Mesendoderm (in vitro differentiated cells): ENCODE results near the gene ZIM2.

Source experiments
- DNase-seq: peaks from one replicate; pipeline ENCODE4 v3.0.0; 2013
- H2AK5ac ChIP-seq: 2 replicates; pipeline ENCODE4 v1.6.1; 2013; ENCODE audit warnings: low read length, inconsistent platforms
- H2BK120ac ChIP-seq: 2 replicates; pipeline ENCODE4 v1.6.1; 2013; ENCODE audit warnings: low read depth, mild to moderate bottlenecking, low read length, moderate library complexity, mixed read lengths
- H2BK15ac ChIP-seq: replicated peaks from 2 replicates; pipeline ENCODE4 v1.6.1; 2013; ENCODE audit warnings: low read depth, mild to moderate bottlenecking, moderate library complexity
- H2BK5ac ChIP-seq: 2 replicates; pipeline ENCODE4 v1.6.1; 2013; ENCODE audit warnings: low read length, inconsistent platforms
- H3K18ac ChIP-seq: 2 replicates; pipeline ENCODE4 v1.6.1; 2013; ENCODE audit warnings: mild to moderate bottlenecking, low read length, mixed read lengths
- H3K23ac ChIP-seq: one replicate; pipeline ENCODE4 v1.6.1; 2013; ENCODE audit warnings: low read length
- H3K27ac ChIP-seq: 2 replicates; pipeline ENCODE4 v1.5.1; 2013; ENCODE audit warnings: low read depth, mild to moderate bottlenecking, inconsistent platforms, low read length, moderate library complexity
- H3K27me3 ChIP-seq: 2 replicates; pipeline ENCODE4 v1.6.1; 2013; ENCODE audit warnings: low read length, control low read depth, mild to moderate bottlenecking, inconsistent platforms; ENCODE audit not compliant: insufficient read depth, poor library complexity
- H3K36me3 ChIP-seq: 2 replicates; pipeline ENCODE4 v1.6.1; 2013; ENCODE audit warnings: low read length, inconsistent platforms; ENCODE audit not compliant: control insufficient read depth, insufficient read depth
- H3K4ac ChIP-seq: one replicate; pipeline ENCODE4 v1.6.1; 2013; ENCODE audit warnings: low read depth, mild to moderate bottlenecking, low read length, moderate library complexity
- H3K4me1 ChIP-seq: 2 replicates; pipeline ENCODE4 v1.6.1; 2013; ENCODE audit warnings: low read depth, low read length, inconsistent platforms; ENCODE audit not compliant: control insufficient read depth
- H3K4me2 ChIP-seq: 2 replicates; pipeline ENCODE4 v1.6.1; 2013; ENCODE audit warnings: low read length
- H3K4me3 ChIP-seq: 2 replicates; pipeline ENCODE4 v1.5.1; 2013; ENCODE audit warnings: mild to moderate bottlenecking, low read length
- H3K56ac ChIP-seq: one replicate; pipeline ENCODE4 v1.6.1; 2013; ENCODE audit warnings: low read length
- H3K79me1 ChIP-seq: 2 replicates; pipeline ENCODE4 v1.6.1; 2013; ENCODE audit warnings: low read length, inconsistent platforms
- H3K79me2 ChIP-seq: 2 replicates; pipeline ENCODE4 v1.6.1; 2013; ENCODE audit warnings: mild to moderate bottlenecking, low read length; ENCODE audit not compliant: control insufficient read depth, insufficient read depth
- H3K9ac ChIP-seq: 2 replicates; pipeline ENCODE4 v1.6.1; 2013; ENCODE audit warnings: low read length, inconsistent platforms
- H4K5ac ChIP-seq: one replicate; pipeline ENCODE4 v1.6.1; 2013; ENCODE audit warnings: low read length
- H4K8ac ChIP-seq: one replicate; pipeline ENCODE4 v1.6.1; 2013; ENCODE audit warnings: low read depth, mild to moderate bottlenecking, control low read depth, low read length, moderate library complexity
- WGBS: extraction: QIAGEN DNeasy Blood & Tissue Kit; methylation state at CpG from one replicate; pipeline ENCODE4 v1.1.7; 2013; ENCODE audit warnings: low lambda C conversion rate, missing lambda C conversion rate; ENCODE audit not compliant: insufficient coverage; ENCODE audit errors: extremely low coverage; 5-methylcytosine and 5-hydroxymethylcytosine counted together

ZIM2 gene

DNA sequence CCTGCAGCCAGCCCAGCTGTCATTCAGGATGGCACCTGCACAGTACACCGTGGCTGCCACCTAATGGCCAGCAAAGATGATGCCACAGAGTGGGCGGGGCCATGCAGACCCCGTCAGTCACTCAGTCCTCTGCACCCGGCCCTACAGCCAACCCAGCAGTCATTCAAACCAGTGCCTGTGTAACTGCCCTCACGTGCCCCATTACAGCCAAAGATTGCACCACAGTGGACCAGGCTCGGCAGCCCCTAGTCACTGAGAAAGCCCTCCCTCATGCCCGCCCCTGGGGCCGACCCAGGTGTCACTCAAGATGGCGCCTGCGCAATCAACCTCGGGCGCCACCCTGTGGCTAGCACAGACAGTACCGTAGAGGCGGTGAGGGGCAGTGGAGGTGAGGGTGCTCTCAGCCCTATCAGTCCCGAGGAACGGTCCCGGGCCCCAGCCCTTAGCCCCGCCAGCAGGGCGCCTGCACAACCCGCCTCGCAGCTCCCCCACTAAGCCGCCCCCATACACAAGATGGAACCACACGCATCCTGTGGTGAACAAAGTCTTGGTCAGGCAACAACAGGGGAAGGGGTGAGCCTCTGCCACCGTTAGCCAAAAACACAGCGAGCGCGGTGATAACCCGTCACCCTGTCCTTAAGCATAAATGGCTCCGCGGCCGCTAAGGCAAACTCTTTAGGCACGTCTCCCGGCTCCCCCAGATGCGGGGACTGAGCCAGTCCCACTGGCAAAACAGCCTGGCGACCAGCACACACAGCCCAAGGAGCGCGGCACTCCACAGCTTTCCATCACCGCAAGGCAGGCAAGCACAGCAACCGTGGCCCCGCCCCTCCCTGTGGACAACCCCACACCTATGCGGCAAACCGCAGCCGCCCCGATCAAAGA, 2.3 kb downstream of the ZIM2 start:
- H4K8ac ChIP-seq = no peak overlapping the region
- no peaks in the 10 kb centered on the region for H3K79me1 ChIP-seq
- H2BK5ac ChIP-seq = no peak overlapping the region
- no peak overlapping the region for H3K18ac ChIP-seq
- peak overlapping the region; percentile 8 for H3K27ac ChIP-seq
- H3K4me1 ChIP-seq = no peaks in the 10 kb centered on the region
- no peaks in the 10 kb centered on the region for H3K79me2 ChIP-seq
- H2BK15ac ChIP-seq = no peak overlapping the region
- H3K4ac ChIP-seq = no peak overlapping the region
- no peak overlapping the region for H3K23ac ChIP-seq
- peak overlapping the region; percentile 68 for H3K9ac ChIP-seq
- no peak overlapping the region for H2BK120ac ChIP-seq
- H2AK5ac ChIP-seq = no peak overlapping the region
- no peaks in the 10 kb centered on the region for H3K27me3 ChIP-seq
- H3K56ac ChIP-seq = peak overlapping the region; percentile 76
- H4K5ac ChIP-seq = no peak overlapping the region
- no CpG with 5 or more reads among the region's 44 CpGs for WGBS
- DNase-seq = peak; percentile 88
- H3K36me3 ChIP-seq = no peaks in the 10 kb centered on the region
- peak overlapping the region; percentile 49 for H3K4me3 ChIP-seq
- peak overlapping the region; percentile 59 for H3K4me2 ChIP-seq

DNA sequence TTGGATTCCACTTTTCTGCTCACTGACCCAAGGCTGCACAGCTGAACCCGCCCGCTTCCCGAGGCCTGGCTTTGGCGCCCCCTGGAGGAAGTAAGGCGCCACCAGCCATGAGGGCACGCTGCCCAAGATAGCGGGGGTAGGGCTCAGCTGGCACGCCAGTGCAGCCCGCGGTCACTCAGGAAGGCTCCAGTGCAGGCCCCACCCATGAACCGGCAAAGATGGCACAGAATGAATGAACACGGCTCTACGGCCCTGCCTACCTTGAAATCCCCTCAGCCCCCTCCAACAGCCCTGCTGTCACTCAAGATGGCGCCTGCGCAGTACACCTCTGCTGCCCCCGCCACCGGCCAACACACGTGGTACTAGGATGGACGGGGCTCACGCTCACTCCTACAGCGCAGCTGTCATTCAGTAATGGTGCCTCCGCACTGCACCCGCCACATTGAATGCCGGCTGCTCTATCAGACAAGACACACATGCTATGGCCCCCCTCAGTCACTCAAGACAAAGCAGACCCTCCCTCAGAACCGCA, 3.0 kb downstream of the ZIM2 start:
- H3K36me3 ChIP-seq = no peaks in the 10 kb centered on the region
- peak; percentile 84 for DNase-seq
- no peak overlapping the region for H3K27ac ChIP-seq
- no peak overlapping the region for H2BK120ac ChIP-seq
- H3K79me2 ChIP-seq = no peaks in the 10 kb centered on the region
- H3K4ac ChIP-seq = no peak overlapping the region
- H2BK5ac ChIP-seq = no peak overlapping the region
- H3K18ac ChIP-seq = no peak overlapping the region
- no peak overlapping the region for H3K23ac ChIP-seq
- no peaks in the 10 kb centered on the region for H3K79me1 ChIP-seq
- no peak overlapping the region for H3K9ac ChIP-seq
- peak overlapping the region; percentile 8 for H3K4me3 ChIP-seq
- no peak overlapping the region for H3K56ac ChIP-seq
- H2AK5ac ChIP-seq = no peak overlapping the region
- no peaks in the 10 kb centered on the region for H3K27me3 ChIP-seq
- H3K4me1 ChIP-seq = no peaks in the 10 kb centered on the region
- no CpG with 5 or more reads among the region's 25 CpGs for WGBS
- no peak overlapping the region for H2BK15ac ChIP-seq
- peak overlapping the region; percentile 38 for H3K4me2 ChIP-seq
- no peak overlapping the region for H4K8ac ChIP-seq
- no peak overlapping the region for H4K5ac ChIP-seq

- no peak overlapping the region for H4K8ac ChIP-seq
- no peaks in the 10 kb centered on the region for H3K4me1 ChIP-seq
- no peaks in the 10 kb centered on the region for H3K79me1 ChIP-seq
- H3K56ac ChIP-seq = peak overlapping the region; percentile 42
- no CpG with 5 or more reads among the region's 6 CpGs for WGBS
- H3K4ac ChIP-seq = no peak overlapping the region
- no peak overlapping the region for H3K23ac ChIP-seq
- no peak overlapping the region for H3K18ac ChIP-seq
- peak; percentile 76 for DNase-seq
- H2AK5ac ChIP-seq = no peak overlapping the region
- H3K27me3 ChIP-seq = no peaks in the 10 kb centered on the region
- H4K5ac ChIP-seq = no peak overlapping the region
- H3K79me2 ChIP-seq = no peaks in the 10 kb centered on the region
- H3K27ac ChIP-seq = no peak overlapping the region
- no peak overlapping the region for H2BK120ac ChIP-seq
- no peak overlapping the region for H3K4me2 ChIP-seq
- H3K36me3 ChIP-seq = no peaks in the 10 kb centered on the region
- H3K4me3 ChIP-seq = no peak overlapping the region
- H3K9ac ChIP-seq = no peak overlapping the region
- H2BK15ac ChIP-seq = no peak overlapping the region
- H2BK5ac ChIP-seq = no peak overlapping the region
Observed at GRCh38 chr19:56837004-56837403, 3.5 kb downstream of the ZIM2 start.

GRCh38 chr19:56836059-56836458, 4.5 kb downstream of the ZIM2 start:
- Histone ChIP-seq H2BK15ac (no peak overlapping the region), H3K79me1 (no peaks in the 10 kb centered on the region), H3K9ac (no peak overlapping the region), H3K56ac (no peak overlapping the region), H4K8ac (no peak overlapping the region), H3K4me1 (no peaks in the 10 kb centered on the region), H2BK5ac (no peak overlapping the region), H3K27me3 (no peaks in the 10 kb centered on the region), H3K79me2 (no peaks in the 10 kb centered on the region), H2AK5ac (no peak overlapping the region), H3K4me3 (no peak overlapping the region), H3K4me2 (no peak overlapping the region), H3K27ac (no peak overlapping the region), H4K5ac (no peak overlapping the region), H3K36me3 (no peaks in the 10 kb centered on the region), H3K4ac (no peak overlapping the region), H2BK120ac (no peak overlapping the region), H3K18ac (no peak overlapping the region), H3K23ac (no peak overlapping the region)
- no CpG with 5 or more reads among the region's 9 CpGs for WGBS
- DNase-seq = no peak

DNA sequence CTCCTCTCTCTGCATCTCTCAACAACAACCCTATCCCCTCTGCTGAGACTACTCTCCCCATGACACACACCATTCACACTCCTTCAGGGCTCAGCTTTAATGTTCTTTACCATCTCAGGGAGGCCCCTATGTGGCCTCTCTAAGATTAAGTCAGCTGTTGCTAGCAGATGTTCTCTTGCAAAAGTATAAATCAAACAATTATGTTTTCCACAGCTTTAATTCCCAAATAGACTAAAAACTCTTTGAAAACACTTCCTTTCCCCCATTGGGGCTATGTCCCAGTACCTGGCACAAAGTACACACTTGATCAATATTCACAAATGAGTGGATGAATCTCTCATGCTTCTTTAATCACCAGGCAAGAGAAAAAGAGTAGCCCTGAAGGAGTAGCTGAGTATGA, 5.1 kb downstream of the ZIM2 start:
- no peak for DNase-seq
- no peak overlapping the region for H3K18ac ChIP-seq
- H3K9ac ChIP-seq = no peak overlapping the region
- H3K23ac ChIP-seq = no peak overlapping the region
- no peak overlapping the region for H3K56ac ChIP-seq
- no peaks in the 10 kb centered on the region for H3K27me3 ChIP-seq
- no peak overlapping the region for H2AK5ac ChIP-seq
- no peaks in the 10 kb centered on the region for H3K4me1 ChIP-seq
- H3K4ac ChIP-seq = no peak overlapping the region
- no peak overlapping the region for H4K8ac ChIP-seq
- H3K79me1 ChIP-seq = no peaks in the 10 kb centered on the region
- H2BK120ac ChIP-seq = no peak overlapping the region
- no peak overlapping the region for H4K5ac ChIP-seq
- H2BK5ac ChIP-seq = no peak overlapping the region
- H3K79me2 ChIP-seq = no peaks in the 10 kb centered on the region
- no peak overlapping the region for H3K27ac ChIP-seq
- H3K4me3 ChIP-seq = no peak overlapping the region
- H2BK15ac ChIP-seq = no peak overlapping the region
- no peak overlapping the region for H3K4me2 ChIP-seq
- no peaks in the 10 kb centered on the region for H3K36me3 ChIP-seq
